Suprapubic skin (tissue), 4 donors: Measurements from ENCODE around the gene PTPMT1.

ENCODE experiments used
- CTCF ChIP-seq, 2 donors: fragments of 200-600 bp in 1 of 2; fragments of 450-650 bp in 1 of 2; sonication (generic) in 1 of 2; IDR thresholded peaks; one replicate each; pipeline ENCODE4 v1.5.1; 2016 to 2019; ENCODE audit warnings: antibody characterized with exemption in 2 of 2, mild to moderate bottlenecking in 1 of 2, moderate library complexity in 1 of 2
- POLR2A ChIP-seq, 2 donors: fragments of 450-650 bp; IDR thresholded peaks; one replicate each; pipeline ENCODE4 v1.6.1; 2017; ENCODE audit warnings: antibody characterized with exemption in 2 of 2, mild to moderate bottlenecking in 2 of 2, moderate library complexity in 2 of 2
- POLR2AphosphoS5 ChIP-seq, 3 donors: sonication (generic); formaldehyde crosslinking; IDR thresholded peaks; one replicate each; pipeline ENCODE4 v1.6.1; 2017; ENCODE audit warnings: antibody characterized with exemption in 3 of 3

DNA sequence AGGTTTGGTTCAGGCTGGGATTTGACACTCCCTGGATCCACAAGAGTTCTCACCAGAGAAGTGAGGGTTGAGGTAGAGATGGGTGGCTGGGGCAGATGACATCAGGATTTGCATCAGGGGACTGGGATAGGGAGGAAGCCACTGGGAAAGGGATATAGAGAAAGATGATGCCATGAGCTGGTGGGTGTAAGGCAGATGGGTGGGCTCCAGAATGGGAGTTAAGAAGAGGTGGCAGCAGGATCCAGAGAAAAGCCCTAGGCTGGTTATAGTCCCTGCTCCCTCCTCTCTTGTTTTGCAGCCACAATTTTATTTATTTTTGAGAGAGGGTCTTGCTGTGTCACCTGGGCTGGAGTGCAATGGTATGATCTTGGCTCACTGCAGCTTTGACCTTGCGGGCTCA is 30.6 kb downstream of the PTPMT1 start:
- TF ChIP-seq POLR2A (IDR thresholded peaks at IDR 0.05), result no peak
- TF ChIP-seq CTCF (IDR thresholded peaks at IDR 0.05), result no peak
- TF ChIP-seq POLR2AphosphoS5 (IDR thresholded peaks at IDR 0.05), result no peak
